ENCODE results near the gene DIRAS1. TPM values are rescaled to one million over a fixed set of nuclear protein-coding genes. Genes with fewer than 3 reads are reported as not detected.

DIRAS1 gene
- total and polyA plus RNA-seq, 2 donors (not counting 3 experiments of a cell fraction or from before 2014, with no cell fraction given), result 0.09 to 0.17 TPM

- BruUV-seq (replicated peaks), result no TSS peak
- intact Hi-C loops (cut with micrococcal nuclease), result no loop called here
- no peak for DNase-seq (ENCODE audit: low read depth, low spot score)
- peaks cover 0 to 9% of the 10 kb centered on the region in 2 experiments for H3K36me3 ChIP-seq (ENCODE audit: control insufficient read depth in 2 of 2, extremely low read depth in 1 of 2, insufficient read depth in 2 of 2, low read length in 2 of 2)
- H3K4me1 ChIP-seq (ENCODE audit: control insufficient read depth, extremely low read depth, insufficient read depth, low read length), result peaks cover 1% of the 10 kb centered on the region
- H3K79me2 ChIP-seq (ENCODE audit: control insufficient read depth, insufficient read depth, low read length), result peaks cover under 1% of the 10 kb centered on the region
- H3K9me1 ChIP-seq (replicated peaks; ENCODE audit: control insufficient read depth, extremely low read depth, insufficient read depth, low read length), result no peaks in the 10 kb centered on the region
- dilution Hi-C loops (cut with MboI; ENCODE audit: extremely low pct_ligation_motif_present, low sequenced_read_pairs), result no loop called here
- POLR2A ChIA-PET, result no interaction called here
- H2AFZ ChIP-seq (ENCODE audit: low read depth, low read length), result no peak overlapping the region
- H3K4me3 ChIP-seq (replicated peaks in 1 of 3; ENCODE audit: insufficient read depth in 1 of 3, low read depth in 1 of 3, low read length in 3 of 3), result no peak overlapping the region
- no peaks in the 10 kb centered on the region for H3K27me3 ChIP-seq (ENCODE audit: control insufficient read depth in 2 of 2, insufficient read depth in 2 of 2, low read length in 2 of 2)
- H3K9me3 ChIP-seq (replicated peaks; ENCODE audit: control insufficient read depth, insufficient read depth, low read length), result no peaks in the 10 kb centered on the region
- H3K27ac ChIP-seq (ENCODE audit: insufficient read depth, low read depth, low read length), result no peak overlapping the region
- TF ChIP-seq FOS (IDR thresholded peaks at IDR 0.05; ENCODE audit: borderline replicate concordance, insufficient read depth, low read length) (no peak), EZH2 (IDR thresholded peaks at IDR 0.05; ENCODE audit: borderline replicate concordance, low read depth, low read length, severe bottlenecking) (no peak), MAX (IDR thresholded peaks at IDR 0.05; ENCODE audit: insufficient read depth, insufficient read length) (no peak), POLR2A (IDR thresholded peaks at IDR 0.05; ENCODE audit: low read depth, low read length) (no peak), JUN (IDR thresholded peaks at IDR 0.05; ENCODE audit: borderline replicate concordance, insufficient read depth, insufficient read length, low read depth) (no peak), POLR2AphosphoS5 (IDR thresholded peaks at IDR 0.05; ENCODE audit: insufficient read depth, low read depth, low read length) (no peak), GATA2 (IDR thresholded peaks at IDR 0.05; ENCODE audit: insufficient read depth, insufficient read length, low read depth, low read length) (no peak), MYC (IDR thresholded peaks at IDR 0.05; ENCODE audit: low read depth, low read length) (no peak)
- TF ChIP-seq, protein P1, sequence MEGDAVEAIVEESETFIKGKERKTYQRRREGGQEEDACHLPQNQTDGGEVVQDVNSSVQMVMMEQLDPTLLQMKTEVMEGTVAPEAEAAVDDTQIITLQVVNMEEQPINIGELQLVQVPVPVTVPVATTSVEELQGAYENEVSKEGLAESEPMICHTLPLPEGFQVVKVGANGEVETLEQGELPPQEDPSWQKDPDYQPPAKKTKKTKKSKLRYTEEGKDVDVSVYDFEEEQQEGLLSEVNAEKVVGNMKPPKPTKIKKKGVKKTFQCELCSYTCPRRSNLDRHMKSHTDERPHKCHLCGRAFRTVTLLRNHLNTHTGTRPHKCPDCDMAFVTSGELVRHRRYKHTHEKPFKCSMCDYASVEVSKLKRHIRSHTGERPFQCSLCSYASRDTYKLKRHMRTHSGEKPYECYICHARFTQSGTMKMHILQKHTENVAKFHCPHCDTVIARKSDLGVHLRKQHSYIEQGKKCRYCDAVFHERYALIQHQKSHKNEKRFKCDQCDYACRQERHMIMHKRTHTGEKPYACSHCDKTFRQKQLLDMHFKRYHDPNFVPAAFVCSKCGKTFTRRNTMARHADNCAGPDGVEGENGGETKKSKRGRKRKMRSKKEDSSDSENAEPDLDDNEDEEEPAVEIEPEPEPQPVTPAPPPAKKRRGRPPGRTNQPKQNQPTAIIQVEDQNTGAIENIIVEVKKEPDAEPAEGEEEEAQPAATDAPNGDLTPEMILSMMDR (IDR thresholded peaks at IDR 0.05; ENCODE audit: extremely low read depth in 1 of 2, insufficient read depth in 1 of 2, low read depth in 1 of 2, low read length in 2 of 2), result no peak
- no peaks in the 10 kb centered on the region for H4K20me1 ChIP-seq (replicated peaks; ENCODE audit: control insufficient read depth, extremely low read depth, insufficient read depth, low read length)
- no peak overlapping the region for H3K4me2 ChIP-seq (ENCODE audit: insufficient read depth, low read length)
- FAIRE-seq, result no peak
- no peak overlapping the region for H3K9ac ChIP-seq (replicated peaks; ENCODE audit: extremely low read depth, insufficient read depth, low read length)
- CTCF ChIA-PET, result no interaction called here
Observed at GRCh38 chr19:2733930-2734588, 12.9 kb upstream of the DIRAS1 start.
